DND-41 (cell line): ENCODE measurements around the gene LIAS.
A peak's percentile ranks its signal among the peaks of the same experiment; 100 is the strongest.
"Not testable (repeated sequence)": the region's sequence is repeated elsewhere in the genome, so short reads cannot be mapped to it uniquely, and the experiment has no call there.

Experiments used
- ATAC-seq: fragments of 200-7000 bp; cut with Tn5 transposase; 3 replicates; pipeline ENCODE4 v1.9.1; 2021; ENCODE audit warnings: low read depth; ENCODE audit not compliant: insufficient read depth
- DNase-seq: peaks from one replicate; pipeline ENCODE4 v3.0.0-alpha.2; 2020
- H2AFZ ChIP-seq: 2 replicates; pipeline ENCODE4 v1.6.0; 2012; ENCODE audit warnings: low read depth, low read length
- H3K27ac ChIP-seq: 2 replicates; pipeline ENCODE4 v1.5.1; 2012; ENCODE audit warnings: low read length, inconsistent platforms
- H3K27me3 ChIP-seq: fragments of 200-600 bp; sonication (generic); 2 replicates; pipeline ENCODE4 v1.6.0; 2012; ENCODE audit warnings: low read length, mild to moderate bottlenecking, inconsistent platforms; ENCODE audit not compliant: insufficient read depth, poor library complexity
- H3K36me3 ChIP-seq: 2 replicates; pipeline ENCODE4 v1.5.1; 2012; ENCODE audit warnings: low read length, inconsistent platforms; ENCODE audit not compliant: insufficient read depth
- H3K4me1 ChIP-seq: 2 replicates; pipeline ENCODE4 v1.5.1; 2012; ENCODE audit warnings: mild to moderate bottlenecking, low read length; ENCODE audit not compliant: insufficient read depth
- H3K4me2 ChIP-seq: 2 replicates; pipeline ENCODE4 v1.6.0; 2012; ENCODE audit warnings: mild to moderate bottlenecking, moderate library complexity, low read length, inconsistent platforms; ENCODE audit not compliant: insufficient read depth
- H3K4me3 ChIP-seq, 2 experiments: fragments of 200-600 bp in 1 of 2; shearing (Covaris generic) in 1 of 2; 2 replicates each; pipeline ENCODE4 v1.5.1; 2012 to 2016; ENCODE audit warnings: inconsistent platforms in 2 of 2, low read length in 2 of 2, mild to moderate bottlenecking in 2 of 2, low read depth in 1 of 2, moderate library complexity in 1 of 2
- H3K79me2 ChIP-seq: 2 replicates; pipeline ENCODE4 v1.6.0; 2012; ENCODE audit warnings: low read length, inconsistent platforms; ENCODE audit not compliant: insufficient read depth
- H3K9ac ChIP-seq: 2 replicates; pipeline ENCODE4 v1.6.0; 2012; ENCODE audit warnings: low read depth, mild to moderate bottlenecking, inconsistent platforms, low read length, moderate library complexity
- H3K9me3 ChIP-seq: 2 replicates; pipeline ENCODE4 v1.5.1; 2012; ENCODE audit warnings: low read length, moderate library complexity, mild to moderate bottlenecking, inconsistent platforms; ENCODE audit not compliant: insufficient read depth, severe bottlenecking
- H4K20me1 ChIP-seq: 2 replicates; pipeline ENCODE4 v1.6.0; 2012; ENCODE audit warnings: low read length; ENCODE audit not compliant: insufficient read depth
- EZH2 ChIP-seq: IDR thresholded peaks from 3 replicates; pipeline ENCODE4 v1.6.1; 2012; ENCODE audit warnings: borderline replicate concordance, low read depth, mild to moderate bottlenecking, moderate library complexity, low read length, inconsistent platforms; ENCODE audit not compliant: severe bottlenecking
- TF ChIP-seq, protein P1 (sequence below): IDR thresholded peaks from 2 replicates; pipeline ENCODE4 v1.5.1; 2012; ENCODE audit warnings: borderline replicate concordance, low read length, moderate library complexity, mild to moderate bottlenecking; ENCODE audit not compliant: poor library complexity, severe bottlenecking; ENCODE audit errors: extremely low read depth

The LIAS gene

DNA sequence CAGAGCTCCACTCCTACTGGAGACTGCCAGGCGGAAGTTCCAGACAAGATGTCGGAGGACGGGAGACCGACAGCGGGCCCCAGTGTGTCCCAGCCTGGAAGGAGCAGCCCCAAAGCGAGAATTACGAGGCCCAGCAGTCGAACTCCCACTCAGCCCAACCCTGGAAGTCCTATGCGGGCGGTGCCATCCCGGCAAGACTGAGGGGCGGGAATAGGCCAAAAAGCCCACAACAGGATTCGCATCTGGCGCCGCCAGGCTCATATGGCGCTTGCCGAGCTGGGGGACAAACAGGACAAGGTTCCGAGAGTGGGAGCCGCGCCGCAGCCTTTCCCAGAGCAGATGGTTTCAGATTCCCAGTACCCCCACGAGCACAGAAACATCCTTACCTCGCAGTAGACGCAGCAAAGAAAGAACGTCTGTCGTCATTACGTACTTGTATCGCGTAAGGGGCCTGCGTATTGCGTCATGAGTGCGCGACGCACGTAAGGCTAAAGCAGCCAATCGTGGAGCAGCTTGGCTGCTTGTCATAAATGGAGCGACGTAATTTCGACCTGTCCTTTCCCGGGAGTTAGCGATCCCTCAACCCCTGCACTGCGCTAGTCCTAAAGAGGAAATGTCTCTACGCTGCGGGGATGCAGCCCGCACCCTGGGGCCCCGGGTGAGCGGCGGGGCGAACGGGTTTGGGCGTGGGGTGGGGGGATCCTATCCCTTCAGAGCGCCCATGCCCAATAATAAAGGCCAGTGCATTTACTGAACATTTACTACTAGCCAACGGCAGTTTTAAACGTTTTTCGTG is at the start of gene LIAS, which contains the start of gene RPL9:
LIAS (plus strand) TSS at position 552 of the 796 bp plus-strand sequence; CDS start at position 614, 62 bp downstream.
RPL9 (minus strand) TSS at position 418 of the 796 bp plus-strand sequence. CDS start 483 bp downstream, outside the sequence.
- ATAC-seq (peak; percentile 89), DNase-seq (peak; percentile 96)
- Histone ChIP-seq H3K4me1 (peaks cover 42% of the 10 kb centered on the region), H3K4me3 (peak within 1 kb of the TSS; percentile 81 to 88), H3K9me3 (no peaks in the 10 kb centered on the region), H2AFZ (peak within 1 kb of the TSS; percentile 88), H3K9ac (peak within 1 kb of the TSS; percentile 88), H3K36me3 (peaks cover 61% of the 10 kb centered on the region), H3K27me3 (no peaks in the 10 kb centered on the region), H4K20me1 (peaks cover 39% of the 10 kb centered on the region), H3K27ac (peak within 1 kb of the TSS; percentile 88), H3K79me2 (peaks cover 54% of the 10 kb centered on the region), H3K4me2 (peak within 1 kb of the TSS; percentile 80)
- no peak for TF ChIP-seq EZH2
- TF ChIP-seq, protein P1, sequence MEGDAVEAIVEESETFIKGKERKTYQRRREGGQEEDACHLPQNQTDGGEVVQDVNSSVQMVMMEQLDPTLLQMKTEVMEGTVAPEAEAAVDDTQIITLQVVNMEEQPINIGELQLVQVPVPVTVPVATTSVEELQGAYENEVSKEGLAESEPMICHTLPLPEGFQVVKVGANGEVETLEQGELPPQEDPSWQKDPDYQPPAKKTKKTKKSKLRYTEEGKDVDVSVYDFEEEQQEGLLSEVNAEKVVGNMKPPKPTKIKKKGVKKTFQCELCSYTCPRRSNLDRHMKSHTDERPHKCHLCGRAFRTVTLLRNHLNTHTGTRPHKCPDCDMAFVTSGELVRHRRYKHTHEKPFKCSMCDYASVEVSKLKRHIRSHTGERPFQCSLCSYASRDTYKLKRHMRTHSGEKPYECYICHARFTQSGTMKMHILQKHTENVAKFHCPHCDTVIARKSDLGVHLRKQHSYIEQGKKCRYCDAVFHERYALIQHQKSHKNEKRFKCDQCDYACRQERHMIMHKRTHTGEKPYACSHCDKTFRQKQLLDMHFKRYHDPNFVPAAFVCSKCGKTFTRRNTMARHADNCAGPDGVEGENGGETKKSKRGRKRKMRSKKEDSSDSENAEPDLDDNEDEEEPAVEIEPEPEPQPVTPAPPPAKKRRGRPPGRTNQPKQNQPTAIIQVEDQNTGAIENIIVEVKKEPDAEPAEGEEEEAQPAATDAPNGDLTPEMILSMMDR, result no peak

DNA sequence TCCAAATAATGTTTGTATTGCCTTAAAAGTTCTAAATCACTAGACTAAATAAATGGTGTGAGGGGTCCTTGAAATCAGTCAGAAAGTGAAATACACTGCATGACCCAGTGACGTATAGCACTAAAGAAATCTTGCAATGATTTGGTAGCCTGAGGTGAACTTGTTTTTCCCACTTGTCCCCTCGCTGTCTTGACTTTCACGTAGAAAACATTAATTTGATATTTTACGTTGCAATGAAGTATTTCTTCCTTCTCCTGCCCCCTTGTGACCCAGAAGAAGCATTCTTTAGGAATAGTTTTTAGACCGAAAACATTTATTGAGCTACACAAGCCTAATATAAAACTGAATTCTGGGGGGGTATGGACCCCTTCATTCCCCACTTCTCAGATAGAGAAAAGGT is 48.4 kb upstream of the LIAS start:
- H4K20me1 ChIP-seq, result no peaks in the 10 kb centered on the region
- H3K27ac ChIP-seq, result no peak overlapping the region
- TF ChIP-seq, protein P1, result peak; percentile 32
- TF ChIP-seq EZH2, result no peak
- H3K9ac ChIP-seq, result no peak overlapping the region
- no peak overlapping the region for H2AFZ ChIP-seq
- no peak overlapping the region for H3K4me2 ChIP-seq
- no peaks in the 10 kb centered on the region for H3K79me2 ChIP-seq
- ATAC-seq (no peak), DNase-seq (no peak)
- peaks cover 3% of the 10 kb centered on the region for H3K27me3 ChIP-seq
- no peak overlapping the region for H3K4me3 ChIP-seq
- no peaks in the 10 kb centered on the region for H3K4me1 ChIP-seq
- H3K36me3 ChIP-seq, result no peaks in the 10 kb centered on the region
- no peaks in the 10 kb centered on the region for H3K9me3 ChIP-seq

DNA sequence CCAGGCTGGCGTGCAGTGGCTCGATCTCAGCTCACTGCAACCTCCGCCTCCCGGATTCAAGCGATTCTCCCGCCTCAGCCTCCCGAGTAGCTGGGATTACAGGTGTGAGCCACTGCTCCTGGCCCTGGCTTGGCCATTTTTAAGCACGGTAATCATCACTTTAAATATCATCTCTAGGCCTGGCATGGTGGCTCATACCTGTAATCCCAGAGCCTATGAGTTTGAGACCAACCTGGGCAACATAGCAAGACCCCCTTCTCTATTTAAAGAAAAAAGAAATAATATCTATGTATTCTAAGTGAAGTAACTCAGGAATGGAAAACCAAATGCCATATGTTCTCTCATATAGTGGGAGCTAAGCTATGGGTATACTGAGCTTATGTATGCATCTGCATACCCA is 47.3 kb upstream of the LIAS start:
- not testable (repeated sequence) for H3K4me2 ChIP-seq, H3K36me3 ChIP-seq, H3K27me3 ChIP-seq, H3K79me2 ChIP-seq, H3K9ac ChIP-seq, DNase-seq, H4K20me1 ChIP-seq, H3K9me3 ChIP-seq, H3K4me3 ChIP-seq, H2AFZ ChIP-seq, H3K4me1 ChIP-seq, H3K27ac ChIP-seq, ATAC-seq

DNA sequence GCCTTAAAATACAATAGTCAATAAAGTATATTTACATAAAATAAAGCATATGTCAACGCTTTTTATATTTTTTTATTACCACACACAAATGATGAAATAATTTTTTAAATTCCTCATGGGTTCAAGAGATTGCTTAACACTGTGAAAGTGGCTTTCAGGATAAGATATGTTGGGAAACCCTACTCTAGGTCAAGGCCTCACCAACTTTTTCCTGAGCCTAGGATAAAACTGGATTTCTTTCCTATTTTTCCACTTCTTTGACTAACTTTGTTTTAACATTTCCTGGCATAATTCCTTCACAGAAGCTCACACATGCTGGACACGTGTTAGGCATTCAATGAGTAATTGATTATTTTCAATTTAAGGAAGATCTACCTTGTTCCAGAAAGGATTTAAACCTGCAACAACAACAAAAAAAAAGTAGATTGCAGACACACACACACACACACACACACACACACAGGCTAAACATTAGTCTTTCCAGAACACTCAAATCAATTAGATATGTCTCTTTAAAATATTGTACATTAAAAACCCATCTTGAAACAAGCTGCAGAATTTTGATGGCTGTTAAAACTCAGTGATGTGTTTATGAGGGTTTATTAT is 43.1 kb upstream of the LIAS start:
- peaks cover 3% of the 10 kb centered on the region for H3K27me3 ChIP-seq
- ATAC-seq (no peak), DNase-seq (no peak)
- H3K79me2 ChIP-seq, result no peaks in the 10 kb centered on the region
- H4K20me1 ChIP-seq, result no peaks in the 10 kb centered on the region
- H3K27ac ChIP-seq, result no peak overlapping the region
- no peak for TF ChIP-seq EZH2
- TF ChIP-seq, protein P1, result no peak
- no peak overlapping the region for H3K4me2 ChIP-seq
- H3K36me3 ChIP-seq, result no peaks in the 10 kb centered on the region
- no peak overlapping the region for H2AFZ ChIP-seq
- H3K9me3 ChIP-seq, result no peaks in the 10 kb centered on the region
- no peak overlapping the region for H3K9ac ChIP-seq
- no peaks in the 10 kb centered on the region for H3K4me1 ChIP-seq
- no peak overlapping the region for H3K4me3 ChIP-seq
